Measurements from ENCODE around the gene BOD1L1.
A peak's percentile ranks its signal among the peaks of the same experiment; 100 is the strongest.

The BOD1L1 gene

DNA sequence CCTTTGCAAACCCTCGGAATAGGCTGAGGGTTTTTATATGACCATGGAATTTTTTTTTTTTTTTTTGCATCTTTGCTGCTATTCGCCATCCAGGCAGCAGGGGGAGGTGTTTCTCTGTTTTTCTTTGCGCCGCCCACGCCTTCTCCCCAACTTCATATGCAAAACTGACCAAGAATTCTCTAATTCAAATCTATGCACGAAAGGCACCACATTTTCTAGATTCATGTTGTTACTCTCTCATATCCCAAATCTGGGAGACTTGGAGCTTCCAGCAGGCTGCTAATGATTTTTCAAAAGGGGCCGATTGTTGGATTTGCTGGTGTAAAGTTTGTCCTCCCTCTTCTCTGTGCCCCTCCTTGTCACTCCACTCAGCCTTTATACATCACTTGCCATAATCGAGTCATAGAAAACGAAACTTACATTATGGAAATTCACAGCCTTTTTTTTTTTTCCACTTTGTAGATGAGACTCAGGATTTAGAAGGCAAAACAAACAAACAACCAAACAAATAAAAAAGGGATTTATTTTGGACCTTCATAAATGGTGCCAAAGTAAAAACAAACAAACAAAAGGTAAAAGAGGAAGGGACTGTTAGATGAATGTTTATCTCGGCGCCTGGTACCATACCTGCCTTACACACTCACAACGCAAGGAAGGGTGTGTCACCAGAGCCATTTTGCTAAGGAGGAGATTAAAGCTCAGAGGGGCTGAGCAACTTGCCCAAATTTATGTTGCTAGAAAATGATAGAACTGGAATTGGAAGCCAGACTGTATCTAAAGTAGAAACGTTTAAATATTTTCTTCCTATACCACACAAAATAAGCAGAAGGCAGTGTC is 29.3 kb upstream of the BOD1L1 start:
- H3K4me3 ChIP-seq (ENCODE audit: low read depth, low read length), result peak overlapping the region; percentile 44
- DNase-seq (ENCODE audit: low read depth), result peak; percentile 72

DNA sequence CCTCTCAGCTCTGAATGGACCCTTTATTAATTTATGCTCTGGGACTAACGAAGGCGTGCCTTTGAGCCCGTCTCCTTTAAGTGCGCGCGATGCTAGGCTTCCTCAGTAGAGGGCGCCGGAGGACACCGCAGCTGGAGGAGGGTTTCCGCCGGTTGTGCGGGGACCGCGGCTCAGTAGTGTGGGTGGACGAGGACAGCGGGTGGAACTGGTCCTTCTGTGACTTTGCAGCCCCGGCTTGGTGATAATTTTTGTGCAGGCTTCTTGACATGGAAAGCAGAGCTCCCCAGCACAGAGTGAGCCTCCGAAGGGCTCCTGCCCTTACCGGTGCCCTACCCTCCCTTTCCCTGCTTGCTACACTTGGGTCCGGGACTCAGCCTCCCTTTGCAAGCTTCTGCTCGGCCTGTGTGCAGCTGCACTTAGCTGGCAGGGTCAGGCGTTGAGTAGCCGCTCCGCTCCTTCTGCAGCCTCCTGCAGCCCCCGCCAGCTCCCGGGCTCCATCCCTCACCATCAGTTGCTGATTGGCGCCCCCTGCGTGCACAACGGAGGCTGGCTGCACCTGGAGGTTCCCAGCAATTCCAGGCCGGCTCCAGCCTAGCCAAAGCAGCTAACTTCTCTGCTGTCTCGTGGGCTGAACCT is 26.8 kb upstream of the BOD1L1 start:
- TF ChIP-seq, protein P1, sequence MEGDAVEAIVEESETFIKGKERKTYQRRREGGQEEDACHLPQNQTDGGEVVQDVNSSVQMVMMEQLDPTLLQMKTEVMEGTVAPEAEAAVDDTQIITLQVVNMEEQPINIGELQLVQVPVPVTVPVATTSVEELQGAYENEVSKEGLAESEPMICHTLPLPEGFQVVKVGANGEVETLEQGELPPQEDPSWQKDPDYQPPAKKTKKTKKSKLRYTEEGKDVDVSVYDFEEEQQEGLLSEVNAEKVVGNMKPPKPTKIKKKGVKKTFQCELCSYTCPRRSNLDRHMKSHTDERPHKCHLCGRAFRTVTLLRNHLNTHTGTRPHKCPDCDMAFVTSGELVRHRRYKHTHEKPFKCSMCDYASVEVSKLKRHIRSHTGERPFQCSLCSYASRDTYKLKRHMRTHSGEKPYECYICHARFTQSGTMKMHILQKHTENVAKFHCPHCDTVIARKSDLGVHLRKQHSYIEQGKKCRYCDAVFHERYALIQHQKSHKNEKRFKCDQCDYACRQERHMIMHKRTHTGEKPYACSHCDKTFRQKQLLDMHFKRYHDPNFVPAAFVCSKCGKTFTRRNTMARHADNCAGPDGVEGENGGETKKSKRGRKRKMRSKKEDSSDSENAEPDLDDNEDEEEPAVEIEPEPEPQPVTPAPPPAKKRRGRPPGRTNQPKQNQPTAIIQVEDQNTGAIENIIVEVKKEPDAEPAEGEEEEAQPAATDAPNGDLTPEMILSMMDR (IDR thresholded peaks at IDR 0.05; ENCODE audit: insufficient read depth, low read depth, low read length, missing control alignments), result peak; percentile 90
- peak overlapping the region; percentile 58 for H3K4me3 ChIP-seq (ENCODE audit: low read depth, low read length)
- peak; percentile 77 for DNase-seq (ENCODE audit: low read depth)

More for the DNA sequence above, 29.3 kb upstream of the BOD1L1 start:
- TF ChIP-seq, protein P1 (IDR thresholded peaks at IDR 0.05; ENCODE audit: insufficient read depth, low read depth, low read length, missing control alignments), result peak; percentile 72

DNA sequence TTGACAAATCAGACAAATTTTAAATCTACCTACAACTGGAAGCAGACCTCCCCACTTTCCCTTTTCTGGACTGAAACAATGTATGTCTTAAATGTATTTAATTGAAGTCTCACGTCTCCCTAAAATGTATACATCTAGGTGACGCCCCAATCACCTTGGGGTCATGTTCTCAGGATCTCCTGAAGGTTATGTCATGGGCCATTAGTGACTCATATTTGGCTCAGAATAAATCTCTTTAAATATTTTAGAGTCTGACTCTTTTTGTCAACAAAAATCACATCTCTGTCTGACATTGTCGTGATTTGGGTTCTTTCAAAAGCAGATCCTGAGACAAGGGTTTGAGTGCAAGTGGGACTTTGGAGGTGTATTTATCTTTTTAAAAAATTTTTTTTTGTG is 26.2 kb upstream of the BOD1L1 start:
- DNase-seq (ENCODE audit: low read depth), result no peak
- TF ChIP-seq, protein P1 (IDR thresholded peaks at IDR 0.05; ENCODE audit: insufficient read depth, low read depth, low read length, missing control alignments), result no peak
- no peak overlapping the region for H3K4me3 ChIP-seq (ENCODE audit: low read depth, low read length)

DNA sequence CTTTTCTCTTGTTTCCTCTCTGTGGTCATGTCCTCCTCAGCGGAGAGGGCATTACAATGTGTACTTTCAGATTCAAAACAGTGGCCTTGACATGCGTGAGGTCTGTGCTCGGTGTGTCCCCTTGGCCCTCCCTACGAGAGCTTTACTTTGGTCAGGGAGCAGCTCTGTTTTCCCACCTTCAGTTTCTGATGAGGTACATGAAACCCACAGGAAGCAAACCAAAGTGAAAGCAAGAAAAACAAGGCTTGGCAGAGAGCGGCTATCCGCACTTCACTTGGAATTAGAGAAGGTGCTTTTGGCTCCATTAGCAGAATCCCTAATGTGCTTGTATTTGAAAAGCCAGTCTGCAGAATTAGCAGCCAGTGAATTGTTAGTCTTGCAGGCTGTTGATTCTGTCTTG is 19.5 kb upstream of the BOD1L1 start:
- no peak for DNase-seq (ENCODE audit: low read depth)
- TF ChIP-seq, protein P1 (IDR thresholded peaks at IDR 0.05; ENCODE audit: insufficient read depth, low read depth, low read length, missing control alignments), result no peak
- H3K4me3 ChIP-seq (ENCODE audit: low read depth, low read length), result no peak overlapping the region

DNA sequence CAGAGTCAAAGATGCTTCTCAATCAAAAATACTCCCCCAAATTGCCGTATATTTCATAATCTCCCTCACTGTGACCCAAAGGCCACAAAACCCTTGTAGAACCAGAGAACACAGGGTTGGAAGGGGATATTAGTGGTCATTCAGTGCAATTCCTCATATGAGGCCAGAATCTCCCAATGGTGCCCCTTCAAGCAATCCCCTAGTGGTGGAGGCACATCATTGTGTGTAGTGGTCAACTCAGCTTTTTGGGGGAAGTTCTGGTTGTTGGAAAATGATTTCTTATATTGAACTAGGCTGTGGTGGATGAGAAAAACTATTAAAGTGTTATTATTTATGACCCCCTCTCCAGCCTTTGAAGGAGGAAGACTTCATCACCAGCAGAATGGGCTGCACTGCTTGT is 17.6 kb upstream of the BOD1L1 start:
- no peak overlapping the region for H3K4me3 ChIP-seq (ENCODE audit: low read depth, low read length)
- TF ChIP-seq, protein P1 (IDR thresholded peaks at IDR 0.05; ENCODE audit: insufficient read depth, low read depth, low read length, missing control alignments), result no peak
- DNase-seq (ENCODE audit: low read depth), result no peak

DNA sequence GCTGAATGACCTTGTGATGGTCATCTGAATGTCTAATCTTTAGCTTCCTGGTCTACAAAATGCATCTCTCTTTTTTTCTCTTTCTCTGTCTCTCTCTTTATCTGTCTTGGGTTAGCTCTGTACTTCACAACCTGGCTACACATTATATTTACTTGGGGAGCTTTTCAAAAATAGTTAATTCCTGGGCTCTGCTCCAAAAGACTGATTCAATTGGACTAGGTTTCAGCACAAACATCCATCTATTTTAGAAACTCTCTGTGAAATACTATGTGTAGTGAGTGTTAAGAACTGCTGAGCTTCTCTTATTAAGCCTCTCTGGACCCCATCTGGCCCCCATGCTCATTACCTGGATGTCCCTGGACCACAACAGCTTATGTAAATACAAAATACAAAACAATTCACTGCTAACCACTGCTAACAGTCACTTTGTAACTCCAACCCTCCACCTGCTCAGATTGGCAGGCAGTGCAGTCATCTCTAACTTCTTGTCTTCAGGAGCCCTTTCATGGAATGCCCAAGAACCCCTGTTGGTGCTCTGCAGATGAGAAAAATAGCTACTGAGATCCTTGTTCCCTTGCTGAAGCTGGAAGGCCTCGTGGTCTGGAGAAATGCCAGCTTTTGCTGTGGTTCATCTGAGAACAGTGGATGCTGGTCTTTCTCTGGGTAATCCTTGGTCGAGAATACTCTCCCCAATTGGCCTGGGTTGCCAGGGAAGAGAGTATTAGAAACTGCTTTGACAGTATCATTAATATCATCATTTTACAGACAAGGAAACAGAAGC is 14.8 kb upstream of the BOD1L1 start:
- no peak for DNase-seq (ENCODE audit: low read depth)
- TF ChIP-seq, protein P1 (IDR thresholded peaks at IDR 0.05; ENCODE audit: insufficient read depth, low read depth, low read length, missing control alignments), result no peak

More for the DNA sequence above, 14.8 kb upstream of the BOD1L1 start:
- no peak overlapping the region for H3K4me3 ChIP-seq (ENCODE audit: low read depth, low read length)
